T-cell (primary cell): ENCODE measurements around the gene UFD1. TPM values are rescaled to one million over a fixed set of nuclear protein-coding genes. Genes with fewer than 3 reads are reported as not detected.

Experiments
- ATAC-seq, 4 experiments: fragments of 200-7000 bp in 3 of 4; fragments of 150-1000 bp in 1 of 4; cut with Tn5 transposase; replicated peaks in 1 of 4; 1 replicate in 3 of 4; 2 replicates in 1 of 4; pipeline ENCODE4 v1.10.0; 2021; ENCODE audit warnings: moderate library complexity in 3 of 4, mild to moderate bottlenecking in 2 of 4, moderate number of reproducible peaks in 1 of 4
- CTCF ChIA-PET, 2 donors: fragments of 300-600 bp; sonication (Branson Sonifier 250); formaldehyde crosslinking; loops; one replicate each; lab custom pipeline; 2022; ENCODE audit warnings: antibody characterized with exemption in 2 of 2; lab: Charles Lee
- POLR2A ChIA-PET, 2 donors: fragments of 300-600 bp; sonication (Branson Sonifier 250); formaldehyde crosslinking; loops; one replicate each; lab custom pipeline; 2022; ENCODE audit warnings: antibody characterized with exemption in 2 of 2; lab: Charles Lee
- DNase-seq, 35 experiments: peaks; one replicate each; pipeline versions ENCODE4 v3.0.0 to v3.0.0-alpha.2; 2013 to 2023
- H3K27ac ChIP-seq: one replicate; pipeline ENCODE4 v1.5.1; 2013; ENCODE audit warnings: low read length
- H3K27me3 ChIP-seq, 2 experiments: replicated peaks in 1 of 2; 1 replicate in 1 of 2; 2 replicates in 1 of 2; pipeline versions ENCODE4 v1.6.1 to v1.7.0; 2013; ENCODE audit warnings: low read length in 1 of 2, mixed read lengths in 1 of 2; ENCODE audit not compliant: control insufficient read depth in 2 of 2, insufficient read depth in 2 of 2; ENCODE audit errors: extremely low read depth in 1 of 2
- H3K36me3 ChIP-seq, 2 donors: 1 replicate in 1 of 2; 2 replicates in 1 of 2; pipeline versions ENCODE4 v1.6.1 to v1.7.0; 2013; ENCODE audit warnings: low read length in 1 of 2; ENCODE audit not compliant: control insufficient read depth in 2 of 2, insufficient read depth in 1 of 2; ENCODE audit errors: extremely low read depth in 1 of 2
- H3K4me1 ChIP-seq, 2 experiments: 1 replicate in 1 of 2; 2 replicates in 1 of 2; pipeline versions ENCODE4 v1.6.1 to v1.7.0; 2013; ENCODE audit warnings: low read length in 2 of 2, mixed read lengths in 1 of 2; ENCODE audit not compliant: insufficient read depth in 2 of 2, control insufficient read depth in 1 of 2; ENCODE audit errors: extremely low read depth in 1 of 2
- H3K4me3 ChIP-seq, 2 donors: 1 replicate in 1 of 2; 2 replicates in 1 of 2; pipeline versions ENCODE4 v1.5.1 to v1.7.0; 2013; ENCODE audit warnings: mild to moderate bottlenecking in 2 of 2, low read length in 1 of 2, moderate library complexity in 1 of 2; ENCODE audit not compliant: control insufficient read depth in 1 of 2; ENCODE audit errors: extremely low read depth in 1 of 2
- H3K9me3 ChIP-seq: 2 replicates; pipeline ENCODE4 v1.7.0; 2013
- H3K27ac Mint-ChIP-seq, 2 donors: one replicate each; pipeline ENCODE4 v1.8.0; 2020 to 2021; ENCODE audit warnings: mild to moderate bottlenecking in 2 of 2, mixed read lengths in 2 of 2
- H3K27me3 Mint-ChIP-seq, 2 donors: one replicate each; pipeline ENCODE4 v1.8.0; 2021 to 2022; ENCODE audit warnings: mixed read lengths in 2 of 2
- H3K36me3 Mint-ChIP-seq: one replicate; pipeline ENCODE4 v1.8.0; 2021; ENCODE audit warnings: mixed read lengths
- H3K4me1 Mint-ChIP-seq, 3 donors: one replicate each; pipeline ENCODE4 v1.8.0; 2020 to 2022; ENCODE audit warnings: mixed read lengths in 3 of 3, mild to moderate bottlenecking in 1 of 3
- H3K4me3 Mint-ChIP-seq, 3 donors: one replicate each; pipeline ENCODE4 v1.8.0; 2020 to 2022; ENCODE audit warnings: mild to moderate bottlenecking in 3 of 3, mixed read lengths in 3 of 3, moderate library complexity in 3 of 3
- H3K9me3 Mint-ChIP-seq, 3 donors: one replicate each; pipeline ENCODE4 v1.8.0; 2020 to 2022; ENCODE audit warnings: mixed read lengths in 3 of 3
- WGBS: methylation state at CpG from one replicate; pipeline ENCODE4 v1.1.5; 2013; ENCODE audit warnings: missing lambda C conversion rate; ENCODE audit not compliant: insufficient coverage; 5-methylcytosine and 5-hydroxymethylcytosine counted together
- total RNA-seq, 35 experiments: library from RNA in 6 of 35; stranded (reverse) in 6 of 35; fragments of 120-200 nt in 1 of 35; gene quantifications; one replicate each; pipeline versions ENCODE4 v1.2.1 to v1.2.4 and lab custom pipeline; 2013 to 2026

The UFD1 gene
- total RNA-seq, result 10 to 100 TPM; 52.9 to 85.1 (median 60.0) TPM
- total RNA-seq (2013), result 40.9 TPM
- 39.4 to 106 (median 68.2) reads per million in 29 experiments for total RNA-seq (lab: John Stamatoyannopoulos, UW)

- Mint-ChIP-seq H3K27ac (peak within 1 kb of the TSS; percentile 100), H3K9me3 (no peaks in the 10 kb centered on the region), H3K27me3 (no peaks in the 10 kb centered on the region), H3K4me3 (peak within 1 kb of the TSS; percentile 84 to 93 (median 93)), H3K4me1 (peaks cover 33 to 36% (median 36%) of the 10 kb centered on the region in 3 donors), H3K36me3 (peaks cover 10% of the 10 kb centered on the region)
- no peaks in the 10 kb centered on the region for H3K9me3 ChIP-seq
- no peaks in the 10 kb centered on the region for H3K27me3 ChIP-seq
- ChIA-PET POLR2A (no interaction called here), CTCF (interaction anchor here in 1 of 2 donors (0.5 to 2.2 kb wide), 5 partner anchors 34 to 456 kb away, joined by 3 to 7 read pairs (median 6); partner anchors contain the start of gene ESS2)
- H3K4me3 ChIP-seq, result peak within 1 kb of the TSS; percentile 71 to 86
- under 1% methylated on average over 38 of the region's 42 CpGs for whole genome bisulfite sequencing
- ATAC-seq, result peak; percentile 58 to 68 (median 63)
- peak; percentile 64 to 85 (median 74) for DNase-seq
- peak within 1 kb of the TSS; percentile 97 for H3K27ac ChIP-seq
- peaks cover 12 to 18% of the 10 kb centered on the region in 2 donors for H3K36me3 ChIP-seq
- H3K4me1 ChIP-seq, result peaks cover 11 to 13% of the 10 kb centered on the region in 2 experiments
These were observed at the start of gene UFD1 for GRCh38 chr22:19478901-19479354. Gene UFD1 (minus strand): TSS chr22:19479193. CDS start chr22:19479085, 108 bp downstream.

- no peak overlapping the region for H3K27ac Mint-ChIP-seq
- ATAC-seq (no peak), DNase-seq (peak in 1 of 35 experiments; percentile 13)
- no peaks in the 10 kb centered on the region for H3K36me3 Mint-ChIP-seq
- peaks cover 5 to 15% (median 6%) of the 10 kb centered on the region in 3 donors for H3K4me1 Mint-ChIP-seq
- H3K27me3 Mint-ChIP-seq, result peaks cover 15 to 39% of the 10 kb centered on the region in 2 donors
- Histone ChIP-seq H3K4me3 (no peak overlapping the region), H3K36me3 (no peaks in the 10 kb centered on the region), H3K9me3 (no peaks in the 10 kb centered on the region), H3K27me3 (peaks cover 2 to 60% of the 10 kb centered on the region in 2 experiments), H3K4me1 (peaks cover 0 to 20% of the 10 kb centered on the region in 2 experiments), H3K27ac (no peak overlapping the region)
- WGBS, result 81% methylated on average over 10 of the region's 17 CpGs
- CTCF ChIA-PET, result no interaction called here
- H3K4me3 Mint-ChIP-seq, result no peak overlapping the region
- POLR2A ChIA-PET, result interaction anchor here in 1 of 2 donors (0.6 kb wide), 1 partner anchor 77 kb away, joined by 3 read pairs; no protein-coding TSS in a partner anchor
- no peaks in the 10 kb centered on the region for H3K9me3 Mint-ChIP-seq
These were observed 48.9 kb upstream of the UFD1 start for GRCh38 chr22:19527861-19528417.

GRCh38 chr22:19527321-19527721 is 48.3 kb upstream of the UFD1 start:
- 92% methylated on average over 5 of the region's 5 CpGs for WGBS
- no peaks in the 10 kb centered on the region for H3K36me3 Mint-ChIP-seq
- H3K4me3 Mint-ChIP-seq, result no peak overlapping the region
- no peaks in the 10 kb centered on the region for H3K9me3 Mint-ChIP-seq
- Histone ChIP-seq H3K4me1 (peaks cover 0 to 21% of the 10 kb centered on the region in 2 experiments), H3K4me3 (no peak overlapping the region), H3K9me3 (no peaks in the 10 kb centered on the region), H3K27me3 (peaks cover 2 to 66% of the 10 kb centered on the region in 2 experiments), H3K27ac (no peak overlapping the region), H3K36me3 (no peaks in the 10 kb centered on the region)
- POLR2A ChIA-PET, result interaction anchor here (0.5 to 0.6 kb wide), 2 partner anchors 11 to 78 kb away, joined by 3 to 4 read pairs; no protein-coding TSS in a partner anchor
- peaks cover 15 to 40% of the 10 kb centered on the region in 2 donors for H3K27me3 Mint-ChIP-seq
- CTCF ChIA-PET, result no interaction called here
- ATAC-seq (no peak), DNase-seq (peak in 1 of 35 experiments; percentile 15)
- no peak overlapping the region for H3K27ac Mint-ChIP-seq
- H3K4me1 Mint-ChIP-seq, result peaks cover 5 to 17% (median 8%) of the 10 kb centered on the region in 3 donors

GRCh38 chr22:19526702-19527111 is 47.7 kb upstream of the UFD1 start:
- Mint-ChIP-seq H3K9me3 (no peaks in the 10 kb centered on the region), H3K36me3 (no peaks in the 10 kb centered on the region), H3K27ac (no peak overlapping the region), H3K4me3 (peak overlapping the region in 1 of 3 donors; percentile 75), H3K4me1 (peaks cover 5 to 17% (median 8%) of the 10 kb centered on the region in 3 donors), H3K27me3 (peaks cover 15 to 40% of the 10 kb centered on the region in 2 donors)
- ChIA-PET CTCF (no interaction called here), POLR2A (no interaction called here)
- DNase-seq (peak in 1 of 35 experiments; percentile 2), ATAC-seq (no peak)
- WGBS, result 79% methylated on average over 4 of the region's 7 CpGs
- Histone ChIP-seq H3K4me3 (no peak overlapping the region), H3K27ac (no peak overlapping the region), H3K27me3 (peaks cover 2 to 72% of the 10 kb centered on the region in 2 experiments), H3K36me3 (no peaks in the 10 kb centered on the region), H3K4me1 (peaks cover 0 to 21% of the 10 kb centered on the region in 2 experiments), H3K9me3 (no peaks in the 10 kb centered on the region)

GRCh38 chr22:19526076-19526701 is 47.2 kb upstream of the UFD1 start:
- DNase-seq (peak in 1 of 35 experiments; percentile 22), ATAC-seq (no peak)
- Mint-ChIP-seq H3K36me3 (no peaks in the 10 kb centered on the region), H3K27ac (no peak overlapping the region), H3K27me3 (peaks cover 15 to 40% of the 10 kb centered on the region in 2 donors), H3K4me1 (peaks cover 5 to 17% (median 8%) of the 10 kb centered on the region in 3 donors), H3K4me3 (peak overlapping the region in 1 of 3 donors; percentile 75), H3K9me3 (no peaks in the 10 kb centered on the region)
- peaks cover 2 to 74% of the 10 kb centered on the region in 2 experiments for H3K27me3 ChIP-seq
- peaks cover 0 to 21% of the 10 kb centered on the region in 2 experiments for H3K4me1 ChIP-seq
- ChIA-PET POLR2A (no interaction called here), CTCF (no interaction called here)
- no peak overlapping the region for H3K4me3 ChIP-seq
- no peak overlapping the region for H3K27ac ChIP-seq
- no peaks in the 10 kb centered on the region for H3K36me3 ChIP-seq
- H3K9me3 ChIP-seq, result no peaks in the 10 kb centered on the region
- WGBS, result 92% methylated on average over 11 of the region's 11 CpGs

- Mint-ChIP-seq H3K4me1 (peaks cover 5 to 17% (median 8%) of the 10 kb centered on the region in 3 donors), H3K36me3 (no peaks in the 10 kb centered on the region), H3K9me3 (no peaks in the 10 kb centered on the region), H3K27me3 (peaks cover 15 to 40% of the 10 kb centered on the region in 2 donors), H3K4me3 (peak overlapping the region in 1 of 3 donors; percentile 75), H3K27ac (no peak overlapping the region)
- H3K36me3 ChIP-seq, result no peaks in the 10 kb centered on the region
- no peaks in the 10 kb centered on the region for H3K9me3 ChIP-seq
- H3K27me3 ChIP-seq, result peaks cover 2 to 73% of the 10 kb centered on the region in 2 experiments
- WGBS, result 55% methylated on average over 1 of the region's 3 CpGs
- ATAC-seq (no peak), DNase-seq (no peak)
- peaks cover 0 to 21% of the 10 kb centered on the region in 2 experiments for H3K4me1 ChIP-seq
- POLR2A ChIA-PET, result no interaction called here
- CTCF ChIA-PET, result no interaction called here
- H3K27ac ChIP-seq, result no peak overlapping the region
- no peak overlapping the region for H3K4me3 ChIP-seq
These were observed 46.7 kb upstream of the UFD1 start for GRCh38 chr22:19525666-19526065.
